Measurements from ENCODE around the gene SLC6A12.

GRCh38 chr12:175759-176158 is 38.2 kb downstream of the SLC6A12 start:
- no peak for TF ChIP-seq POLR2AphosphoS5 (IDR thresholded peaks at IDR 0.05; ENCODE audit: low read depth, low read length)
- no peak for TF ChIP-seq POLR2A (IDR thresholded peaks at IDR 0.05; ENCODE audit: low read depth, low read length)
- TF ChIP-seq TAF1 (IDR thresholded peaks at IDR 0.05; ENCODE audit: borderline replicate concordance, low read depth, low read length) = no peak

Measured in GM12892 (cell line).